Large intestine (tissue), 3 donors: Measurements from ENCODE around the gene PDRG1. TPM values are rescaled to one million over a fixed set of nuclear protein-coding genes. Genes with fewer than 3 reads are reported as not detected.

ENCODE experiments used
- DNase-seq, 2 donors: peaks; one replicate each; pipeline versions ENCODE4 v3.0.0 to v3.0.0-alpha.2; 2013
- H3K27ac ChIP-seq: one replicate; pipeline ENCODE4 v1.5.1; 2013; ENCODE audit warnings: low read length
- H3K27me3 ChIP-seq: 2 replicates; pipeline ENCODE4 v1.6.1; 2013; ENCODE audit warnings: low read length; ENCODE audit not compliant: control insufficient read depth, insufficient read depth
- H3K36me3 ChIP-seq: 2 replicates; pipeline ENCODE4 v1.6.1; 2013; ENCODE audit warnings: low read length; ENCODE audit not compliant: control insufficient read depth, insufficient read depth
- H3K4me1 ChIP-seq: one replicate; pipeline ENCODE4 v1.6.1; 2013; ENCODE audit warnings: low read length; ENCODE audit not compliant: control insufficient read depth, insufficient read depth
- H3K4me3 ChIP-seq: one replicate; pipeline ENCODE4 v1.5.1; 2013; ENCODE audit warnings: low read length
- H3K9me3 ChIP-seq: one replicate; pipeline ENCODE4 v1.6.1; 2013; ENCODE audit warnings: mild to moderate bottlenecking, low read depth, low read length, moderate library complexity; ENCODE audit not compliant: control insufficient read depth
- WGBS: methylation state at CpG from one replicate; pipeline ENCODE4 v1.1.5; 2013; ENCODE audit warnings: low lambda C conversion rate; ENCODE audit not compliant: insufficient coverage; 5-methylcytosine and 5-hydroxymethylcytosine counted together
- polyA plus RNA-seq: library from polyadenylated mRNA; unstranded; fragments of 120-200 nt; gene quantifications from one replicate; pipeline ENCODE4 v1.2.1, GENCODE V29; 2013

Gene PDRG1
- polyA plus RNA-seq, 1 donor: 15.5 TPM

DNA sequence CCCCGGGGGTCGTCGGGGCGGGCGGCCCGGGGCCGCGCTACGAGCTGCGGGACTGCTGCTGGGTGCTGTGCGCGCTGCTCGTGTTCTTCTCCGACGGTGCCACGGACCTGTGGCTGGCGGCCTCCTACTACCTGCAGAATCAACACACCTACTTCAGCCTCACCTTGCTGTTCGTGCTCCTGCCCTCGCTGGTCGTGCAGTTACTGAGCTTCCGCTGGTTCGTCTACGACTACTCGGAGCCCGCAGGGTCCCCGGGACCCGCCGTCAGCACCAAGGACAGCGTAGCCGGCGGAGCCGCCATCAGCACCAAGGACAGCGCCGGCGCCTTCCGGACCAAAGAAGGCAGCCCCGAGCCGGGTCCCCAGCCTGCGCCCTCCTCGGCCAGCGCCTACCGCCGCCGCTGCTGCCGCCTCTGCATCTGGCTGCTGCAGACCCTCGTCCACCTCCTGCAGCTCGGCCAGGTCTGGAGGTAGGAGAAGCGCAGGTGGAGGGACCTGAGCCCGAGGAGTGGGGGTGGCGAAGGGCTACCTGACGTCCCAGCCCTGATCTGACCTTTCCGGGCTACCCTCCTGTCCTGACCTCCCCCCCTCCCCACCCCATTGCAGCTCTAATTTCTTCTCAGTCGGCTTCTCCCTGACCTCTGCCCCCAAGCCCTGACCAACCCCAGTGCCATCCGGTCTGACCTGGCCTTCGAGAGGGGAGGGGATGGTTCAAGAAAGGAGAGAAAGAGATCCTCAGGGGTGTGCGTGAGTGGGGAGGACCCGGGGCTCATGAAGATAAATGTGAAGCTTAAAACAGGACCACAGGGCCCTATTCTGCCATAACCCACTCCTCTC, 16.7 kb upstream of the PDRG1 start:
- no CpG with 5 or more reads among the region's 57 CpGs for WGBS
- peak overlapping the region; percentile 26 for H3K4me3 ChIP-seq
- peaks cover 52% of the 10 kb centered on the region for H3K27me3 ChIP-seq

DNA sequence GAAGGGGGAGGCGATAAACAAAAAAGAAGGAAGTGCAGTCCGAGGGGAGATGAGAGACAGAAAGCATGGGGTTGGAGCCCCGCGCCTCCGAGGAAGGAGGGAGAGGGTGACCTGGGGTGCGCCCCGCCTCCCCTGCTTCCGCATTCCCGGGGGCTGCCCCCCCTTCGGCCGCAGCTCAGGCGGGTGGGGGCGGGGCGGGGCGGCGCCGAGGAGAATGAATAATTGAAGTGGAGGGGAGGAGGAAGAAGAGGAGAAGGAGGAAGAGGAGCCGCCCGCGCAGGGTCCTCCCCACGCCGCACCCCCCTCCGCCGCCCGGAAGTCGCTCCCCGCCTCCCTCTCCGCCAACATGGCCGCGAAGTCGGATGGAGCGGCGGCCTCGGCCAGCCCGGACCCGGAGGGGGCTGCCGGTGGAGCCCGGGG, 16.0 kb upstream of the PDRG1 start, which contains the start of gene XKR7:
Gene XKR7, plus strand, starts transcription at position 322 of the 420 bp plus-strand sequence. Its CDS starts 25 bp downstream, at position 347.
- DNase-seq: no peak
- Histone ChIP-seq H3K9me3 (no peaks in the 10 kb centered on the region), H3K36me3 (no peaks in the 10 kb centered on the region), H3K27me3 (peaks cover 54% of the 10 kb centered on the region), H3K4me1 (no peaks in the 10 kb centered on the region), H3K27ac (no peak within 1 kb of the TSS), H3K4me3 (peak within 1 kb of the TSS; percentile 26)
- WGBS: no CpG with 5 or more reads among the region's 38 CpGs

More for the DNA sequence above, 16.7 kb upstream of the PDRG1 start:
- DNase-seq: peak; percentile 50 to 72
- no peaks in the 10 kb centered on the region for H3K4me1 ChIP-seq
- no peaks in the 10 kb centered on the region for H3K36me3 ChIP-seq
- no peaks in the 10 kb centered on the region for H3K9me3 ChIP-seq
- H3K27ac ChIP-seq: no peak overlapping the region

DNA sequence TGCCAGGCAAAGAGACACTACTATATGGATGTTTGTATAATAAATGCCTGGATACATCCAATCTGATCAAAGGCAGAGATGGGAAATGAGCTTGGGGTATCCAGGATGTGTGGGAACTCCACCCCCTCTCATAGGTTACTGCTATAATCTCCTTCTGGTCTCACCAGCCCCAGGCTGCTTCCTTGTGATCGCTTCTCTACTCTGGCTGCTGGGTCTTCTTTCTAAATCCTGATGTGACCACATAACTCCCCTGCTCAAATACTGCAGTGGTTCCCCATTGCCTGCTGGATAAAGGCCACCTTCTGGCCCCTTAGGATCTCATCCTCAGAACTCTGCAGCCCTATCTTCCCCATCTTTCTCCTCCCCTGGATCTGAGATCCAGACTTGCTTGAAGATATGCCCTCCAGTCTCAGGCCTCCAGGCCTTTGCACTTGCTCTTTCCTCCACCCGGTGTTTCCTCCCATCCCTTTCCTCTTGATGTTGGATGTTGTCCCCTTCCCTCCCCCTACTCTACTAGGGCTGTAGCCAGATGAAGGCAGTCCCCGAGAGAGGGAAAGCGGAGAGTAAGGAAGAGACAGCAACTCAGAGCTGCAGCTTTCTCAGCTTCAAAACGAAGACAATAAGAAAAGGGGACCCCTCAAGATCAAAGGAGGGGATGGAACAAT, 15.3 kb upstream of the PDRG1 start:
- no CpG with 5 or more reads among the region's 5 CpGs for WGBS
- H3K4me3 ChIP-seq: no peak overlapping the region
- no peaks in the 10 kb centered on the region for H3K36me3 ChIP-seq
- no peaks in the 10 kb centered on the region for H3K4me1 ChIP-seq
- no peak overlapping the region for H3K27ac ChIP-seq
- no peaks in the 10 kb centered on the region for H3K9me3 ChIP-seq
- DNase-seq: no peak
- peaks cover 57% of the 10 kb centered on the region for H3K27me3 ChIP-seq

- Histone ChIP-seq H3K27me3 (peaks cover 48% of the 10 kb centered on the region), H3K4me3 (no peak overlapping the region), H3K4me1 (no peaks in the 10 kb centered on the region), H3K9me3 (no peaks in the 10 kb centered on the region), H3K27ac (no peak overlapping the region), H3K36me3 (no peaks in the 10 kb centered on the region)
- no CpG with 5 or more reads among the region's 6 CpGs for WGBS
- no peak for DNase-seq
Measured at GRCh38 chr20:31963889-31964288, 12.0 kb upstream of the PDRG1 start.

- Histone ChIP-seq H3K27me3 (peaks cover 42% of the 10 kb centered on the region), H3K4me1 (no peaks in the 10 kb centered on the region), H3K27ac (no peak overlapping the region), H3K9me3 (no peaks in the 10 kb centered on the region), H3K4me3 (no peak overlapping the region), H3K36me3 (no peaks in the 10 kb centered on the region)
- no peak for DNase-seq
- WGBS: no CpG with 5 or more reads among the region's 2 CpGs
Measured at GRCh38 chr20:31962761-31963160, 10.9 kb upstream of the PDRG1 start.

- H3K4me1 ChIP-seq: no peaks in the 10 kb centered on the region
- no peaks in the 10 kb centered on the region for H3K36me3 ChIP-seq
- 61% methylated on average over 4 of the region's 11 CpGs for WGBS
- H3K27me3 ChIP-seq: peaks cover 7% of the 10 kb centered on the region
- no peaks in the 10 kb centered on the region for H3K9me3 ChIP-seq
- H3K27ac ChIP-seq: no peak overlapping the region
- H3K4me3 ChIP-seq: no peak overlapping the region
- no peak for DNase-seq
Measured at GRCh38 chr20:31956556-31957526, 5.0 kb upstream of the PDRG1 start.

DNA sequence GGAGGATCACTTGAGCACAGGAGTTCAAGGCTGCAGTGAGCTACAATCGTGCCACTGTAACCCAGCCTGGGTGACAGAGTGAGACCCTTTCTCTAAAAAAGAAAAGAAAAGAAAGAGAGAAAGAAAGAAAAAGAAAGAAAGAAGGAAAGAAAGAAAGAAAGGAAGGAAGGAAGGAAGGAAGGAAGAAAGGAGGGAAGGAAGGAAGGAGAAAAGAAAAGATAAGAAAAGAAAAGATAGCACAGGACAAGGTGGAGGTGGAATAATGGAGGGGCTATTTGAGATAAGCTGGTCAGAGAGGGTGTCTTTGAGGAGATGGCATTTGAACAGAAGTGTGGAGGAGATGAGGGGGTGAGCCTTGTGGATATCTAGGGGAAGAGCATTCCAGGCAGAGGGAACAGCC, 2.7 kb upstream of the PDRG1 start:
- H3K4me1 ChIP-seq: peaks cover 7% of the 10 kb centered on the region
- H3K27me3 ChIP-seq: peaks cover 3% of the 10 kb centered on the region
- WGBS: 88% methylated on average over 1 of the region's 1 CpG
- no peak for DNase-seq
- H3K9me3 ChIP-seq: no peaks in the 10 kb centered on the region
- no peak overlapping the region for H3K4me3 ChIP-seq
- H3K27ac ChIP-seq: no peak overlapping the region
- H3K36me3 ChIP-seq: peaks cover 6% of the 10 kb centered on the region

- peaks cover 11% of the 10 kb centered on the region for H3K36me3 ChIP-seq
- no peak for DNase-seq
- H3K4me3 ChIP-seq: no peak overlapping the region
- WGBS: no CpG with 5 or more reads among the region's 6 CpGs
- H3K27ac ChIP-seq: no peak overlapping the region
- no peaks in the 10 kb centered on the region for H3K9me3 ChIP-seq
- H3K4me1 ChIP-seq: peaks cover 7% of the 10 kb centered on the region
- peaks cover 3% of the 10 kb centered on the region for H3K27me3 ChIP-seq
Measured at GRCh38 chr20:31953556-31954148, 1.8 kb upstream of the PDRG1 start.

DNA sequence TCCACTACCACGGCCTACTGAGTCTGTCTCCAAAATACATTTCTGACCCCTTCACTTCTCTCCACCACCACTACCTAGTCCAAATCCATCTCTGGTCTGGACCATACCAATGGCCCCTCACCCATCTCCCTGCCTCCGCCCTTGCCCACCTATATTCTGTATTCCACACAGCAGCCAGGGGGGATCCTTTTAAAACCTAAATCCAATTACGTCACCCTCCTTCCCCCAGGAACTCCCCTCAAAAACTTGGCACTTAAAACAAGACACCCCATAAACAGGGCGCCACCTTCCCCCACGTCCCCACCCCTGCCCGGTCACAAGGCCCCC, 680 bp downstream of the PDRG1 start:
- H3K9me3 ChIP-seq: no peaks in the 10 kb centered on the region

More for the DNA sequence above, 680 bp downstream of the PDRG1 start:
- peaks cover 35% of the 10 kb centered on the region for H3K36me3 ChIP-seq
- no peak for DNase-seq
- WGBS: no CpG with 5 or more reads among the region's 6 CpGs
- H3K27me3 ChIP-seq: peaks cover under 1% of the 10 kb centered on the region
- H3K27ac ChIP-seq: no peak overlapping the region
- H3K4me3 ChIP-seq: peak overlapping the region; percentile 90
- peaks cover 7% of the 10 kb centered on the region for H3K4me1 ChIP-seq
